Mesenchymal stem cell (in vitro differentiated cells and primary cell): ENCODE results near the gene HCN3.

Experiments used
- DNase-seq: peaks from one replicate; pipeline ENCODE4 v3.0.0-alpha.2; 2013
- H2AFZ ChIP-seq: one replicate; pipeline ENCODE4 v1.6.1; 2013; ENCODE audit warnings: low read depth, mild to moderate bottlenecking, control low read depth, inconsistent platforms, low read length, moderate library complexity
- H2AK5ac ChIP-seq: 2 replicates; pipeline ENCODE4 v1.6.1; 2013; ENCODE audit warnings: low read length, moderate library complexity, mild to moderate bottlenecking, inconsistent platforms; ENCODE audit not compliant: severe bottlenecking
- H2BK120ac ChIP-seq: one replicate; pipeline ENCODE4 v1.6.1; 2013; ENCODE audit warnings: low read depth, mild to moderate bottlenecking, inconsistent platforms, low read length, moderate library complexity
- H2BK12ac ChIP-seq, 2 experiments: one replicate each; pipeline ENCODE4 v1.6.1; 2013; ENCODE audit warnings: inconsistent platforms in 2 of 2, low read length in 2 of 2, mild to moderate bottlenecking in 2 of 2, moderate library complexity in 2 of 2, control low read depth in 1 of 2
- H2BK15ac ChIP-seq: one replicate; pipeline ENCODE4 v1.6.1; 2013; ENCODE audit warnings: mild to moderate bottlenecking, low read depth, inconsistent platforms; ENCODE audit not compliant: poor library complexity, severe bottlenecking
- H2BK5ac ChIP-seq: 2 replicates; pipeline ENCODE4 v1.6.1; 2013; ENCODE audit warnings: low read depth, mild to moderate bottlenecking, low read length, control low read depth, inconsistent platforms; ENCODE audit not compliant: poor library complexity, severe bottlenecking
- H3K14ac ChIP-seq, 2 experiments: one replicate each; pipeline ENCODE4 v1.6.1; 2013; ENCODE audit warnings: inconsistent platforms in 2 of 2, low read length in 2 of 2, control low read depth in 1 of 2, mild to moderate bottlenecking in 1 of 2, moderate library complexity in 1 of 2
- H3K18ac ChIP-seq, 2 experiments: one replicate each; pipeline ENCODE4 v1.6.1; 2013; ENCODE audit warnings: inconsistent platforms in 2 of 2, low read length in 2 of 2, control low read depth in 1 of 2, low read depth in 1 of 2, mild to moderate bottlenecking in 1 of 2
- H3K23ac ChIP-seq, 2 experiments: one replicate each; pipeline ENCODE4 v1.6.1; 2013; ENCODE audit warnings: inconsistent platforms in 2 of 2, low read length in 2 of 2, mild to moderate bottlenecking in 2 of 2, moderate library complexity in 2 of 2, control low read depth in 1 of 2
- H3K27ac ChIP-seq: 2 replicates; pipeline ENCODE4 v1.5.1; 2013; ENCODE audit warnings: mild to moderate bottlenecking, moderate library complexity, low read length, control low read depth, inconsistent platforms; ENCODE audit not compliant: poor library complexity, severe bottlenecking
- H3K27me3 ChIP-seq, 2 experiments: 2 replicates each; pipeline versions ENCODE4 v1.6.1 to v1.7.0; 2013; ENCODE audit warnings: low read length in 2 of 2, mild to moderate bottlenecking in 2 of 2, moderate library complexity in 2 of 2, control low read depth in 1 of 2, inconsistent platforms in 1 of 2; ENCODE audit not compliant: control insufficient read depth in 1 of 2, insufficient read depth in 1 of 2
- H3K36me3 ChIP-seq, 2 experiments: 2 replicates each; pipeline versions ENCODE4 v1.6.1 to v1.7.0; 2013; ENCODE audit warnings: low read length in 2 of 2, control low read depth in 1 of 2, inconsistent platforms in 1 of 2, low read depth in 1 of 2, mild to moderate bottlenecking in 1 of 2; ENCODE audit not compliant: insufficient read depth in 2 of 2, control insufficient read depth in 1 of 2
- H3K4ac ChIP-seq, 2 experiments: one replicate each; pipeline ENCODE4 v1.6.1; 2013; ENCODE audit warnings: inconsistent platforms in 2 of 2, low read length in 2 of 2, mild to moderate bottlenecking in 2 of 2, moderate library complexity in 2 of 2, control low read depth in 1 of 2, low read depth in 1 of 2
- H3K4me1 ChIP-seq: 2 replicates; pipeline ENCODE4 v1.6.1; 2013; ENCODE audit warnings: low read depth, low read length, control low read depth; ENCODE audit not compliant: control insufficient read depth, insufficient read depth
- H3K4me2 ChIP-seq: 2 replicates; pipeline ENCODE4 v1.6.1; 2013; ENCODE audit warnings: low read length, mild to moderate bottlenecking, inconsistent platforms; ENCODE audit not compliant: poor library complexity, severe bottlenecking
- H3K4me3 ChIP-seq, 2 experiments: 2 replicates each; pipeline versions ENCODE4 v1.5.1 to v1.7.0; 2013; ENCODE audit warnings: low read length in 2 of 2, mild to moderate bottlenecking in 2 of 2, control low read depth in 1 of 2, low read depth in 1 of 2; ENCODE audit not compliant: insufficient read depth in 1 of 2
- H3K79me1 ChIP-seq: replicated peaks from 2 replicates; pipeline ENCODE4 v1.6.1; 2013; ENCODE audit warnings: mild to moderate bottlenecking, control low read depth, low read length, inconsistent platforms; ENCODE audit not compliant: poor library complexity, severe bottlenecking
- H3K9ac ChIP-seq: 2 replicates; pipeline ENCODE4 v1.7.0; 2013; ENCODE audit warnings: mild to moderate bottlenecking, low read length, moderate library complexity
- H3K9me3 ChIP-seq: 2 replicates; pipeline ENCODE4 v1.7.0; 2013; ENCODE audit warnings: mild to moderate bottlenecking, low read length; ENCODE audit not compliant: control insufficient read depth
- H4K8ac ChIP-seq: one replicate; pipeline ENCODE4 v1.6.1; 2013; ENCODE audit warnings: inconsistent platforms, mild to moderate bottlenecking, low read length, moderate library complexity
- H4K91ac ChIP-seq: one replicate; pipeline ENCODE4 v1.6.1; 2013; ENCODE audit warnings: mild to moderate bottlenecking, low read length, inconsistent platforms
- WGBS: methylation state at CpG from one replicate; pipeline ENCODE4 v1.1.7; 2013; ENCODE audit warnings: mixed read lengths; 5-methylcytosine and 5-hydroxymethylcytosine counted together

HCN3 gene

GRCh38 chr1:155241069-155241679 lies 36.1 kb upstream of the HCN3 start:
- Histone ChIP-seq H3K4me1 (peaks cover 11% of the 10 kb centered on the region), H2AFZ (no peak overlapping the region), H4K91ac (no peak overlapping the region), H3K79me1 (peaks cover 4% of the 10 kb centered on the region), H3K27me3 (no peaks in the 10 kb centered on the region), H3K4me3 (peak overlapping the region in 1 of 2 experiments; percentile 71), H4K8ac (no peak overlapping the region), H3K9me3 (no peaks in the 10 kb centered on the region), H2BK12ac (no peak overlapping the region), H3K4me2 (peak overlapping the region; percentile 56), H3K36me3 (peaks cover 27 to 31% of the 10 kb centered on the region in 2 experiments), H3K4ac (peak overlapping the region in 1 of 2 experiments; percentile 64), H2BK15ac (no peak overlapping the region), H2AK5ac (no peak overlapping the region), H2BK120ac (no peak overlapping the region), H3K27ac (no peak overlapping the region), H3K18ac (no peak overlapping the region), H3K23ac (no peak overlapping the region), H3K14ac (no peak overlapping the region), H2BK5ac (no peak overlapping the region), H3K9ac (peak overlapping the region; percentile 66)
- DNase-seq: peak; percentile 87
- 22% methylated on average over 4 of the region's 4 CpGs for WGBS

- Histone ChIP-seq H3K27ac (no peak overlapping the region), H3K4me2 (no peak overlapping the region), H2BK120ac (no peak overlapping the region), H2AK5ac (no peak overlapping the region), H3K18ac (no peak overlapping the region), H3K9ac (no peak overlapping the region), H2BK12ac (peak overlapping the region in 1 of 2 experiments; percentile 65), H4K91ac (peak overlapping the region; percentile 23), H2BK15ac (no peak overlapping the region), H3K36me3 (peaks cover 23 to 31% of the 10 kb centered on the region in 2 experiments), H3K23ac (no peak overlapping the region), H2BK5ac (no peak overlapping the region), H4K8ac (peak overlapping the region; percentile 62), H3K27me3 (no peaks in the 10 kb centered on the region), H3K4me1 (peaks cover 11% of the 10 kb centered on the region), H3K14ac (no peak overlapping the region), H3K4ac (no peak overlapping the region), H3K9me3 (no peaks in the 10 kb centered on the region), H3K4me3 (no peak overlapping the region), H2AFZ (no peak overlapping the region), H3K79me1 (peaks cover 4% of the 10 kb centered on the region)
- 87% methylated on average over 4 of the region's 4 CpGs for WGBS
- DNase-seq: no peak
These were observed 35.4 kb upstream of the HCN3 start for GRCh38 chr1:155241841-155242264.

- Histone ChIP-seq H3K23ac (no peak overlapping the region), H3K9ac (peak overlapping the region; percentile 91), H3K4ac (no peak overlapping the region), H4K8ac (no peak overlapping the region), H2BK5ac (no peak overlapping the region), H3K27ac (no peak overlapping the region), H3K18ac (no peak overlapping the region), H3K36me3 (peaks cover 27 to 31% of the 10 kb centered on the region in 2 experiments), H2AFZ (no peak overlapping the region), H3K4me1 (peaks cover 11% of the 10 kb centered on the region), H2BK120ac (no peak overlapping the region), H2AK5ac (no peak overlapping the region), H3K4me3 (peak overlapping the region in 1 of 2 experiments; percentile 79), H3K9me3 (no peaks in the 10 kb centered on the region), H2BK15ac (no peak overlapping the region), H3K27me3 (no peaks in the 10 kb centered on the region), H3K79me1 (peaks cover 4% of the 10 kb centered on the region), H3K4me2 (no peak overlapping the region), H2BK12ac (no peak overlapping the region), H3K14ac (no peak overlapping the region), H4K91ac (no peak overlapping the region)
- no peak for DNase-seq
- WGBS: 86% methylated on average over 3 of the region's 3 CpGs
These were observed 34.4 kb upstream of the HCN3 start for GRCh38 chr1:155242805-155243358.

- Histone ChIP-seq H4K8ac (peak overlapping the region; percentile 91), H3K23ac (no peak overlapping the region), H3K36me3 (peaks cover 29 to 35% of the 10 kb centered on the region in 2 experiments), H2BK120ac (no peak overlapping the region), H3K9me3 (no peaks in the 10 kb centered on the region), H3K27me3 (no peaks in the 10 kb centered on the region), H3K14ac (no peak overlapping the region), H4K91ac (peak overlapping the region; percentile 75), H2AFZ (peak overlapping the region; percentile 30), H2BK5ac (no peak overlapping the region), H3K4me1 (peaks cover 11% of the 10 kb centered on the region), H2BK15ac (no peak overlapping the region), H3K18ac (peak overlapping the region; percentile 42 to 67), H3K4me3 (peak overlapping the region; percentile 60 to 79), H3K27ac (peak overlapping the region; percentile 75), H2AK5ac (no peak overlapping the region), H3K4me2 (peak overlapping the region; percentile 73), H3K9ac (peak overlapping the region; percentile 91), H2BK12ac (no peak overlapping the region), H3K4ac (peak overlapping the region in 1 of 2 experiments; percentile 29), H3K79me1 (peaks cover 1% of the 10 kb centered on the region)
- DNase-seq: peak; percentile 100
- under 1% methylated on average over 36 of the region's 53 CpGs for WGBS
These were observed 32.7 kb upstream of the HCN3 start for GRCh38 chr1:155244368-155245162.
